Measurements from ENCODE around the gene DAGLB. TPM values are rescaled to one million over a fixed set of nuclear protein-coding genes. Genes with fewer than 3 reads are reported as not detected.

DAGLB gene
- total RNA-seq, 1 donor from 2014 or later, result 30.0 TPM

- Mint-ChIP-seq H3K4me3 (ENCODE audit: unreplicated experiment) (no peak overlapping the region), H3K36me3 (ENCODE audit: low read depth) (peaks cover 15% of the 10 kb centered on the region), H3K27ac (ENCODE audit: unreplicated experiment) (peak overlapping the region; percentile 65), H3K4me1 (ENCODE audit: low read depth) (peaks cover 53% of the 10 kb centered on the region), H3K27me3 (ENCODE audit: low read depth) (no peaks in the 10 kb centered on the region), H3K9me3 (ENCODE audit: low read depth) (no peaks in the 10 kb centered on the region)
- DNase-seq (ENCODE audit: low spot score), result no peak
- no peak for TF ChIP-seq CTCF (IDR thresholded peaks at IDR 0.05)
Observed at GRCh38 chr7:6387734-6388294, 59.9 kb downstream of the DAGLB start.

- Mint-ChIP-seq H3K9me3 (ENCODE audit: low read depth) (no peaks in the 10 kb centered on the region), H3K4me1 (ENCODE audit: low read depth) (peaks cover 60% of the 10 kb centered on the region)
- TF ChIP-seq CTCF (IDR thresholded peaks at IDR 0.05), result no peak
Observed at GRCh38 chr7:6386779-6387178, 61.0 kb downstream of the DAGLB start.

GRCh38 chr7:6385909-6386560 lies 61.7 kb downstream of the DAGLB start:
- H3K9me3 Mint-ChIP-seq (ENCODE audit: low read depth), result no peaks in the 10 kb centered on the region
- H3K4me3 Mint-ChIP-seq (ENCODE audit: unreplicated experiment), result peak overlapping the region; percentile 17
- H3K4me1 Mint-ChIP-seq (ENCODE audit: low read depth), result peaks cover 61% of the 10 kb centered on the region
- H3K36me3 Mint-ChIP-seq (ENCODE audit: low read depth), result peaks cover 9% of the 10 kb centered on the region
- DNase-seq (ENCODE audit: low spot score), result no peak
- no peaks in the 10 kb centered on the region for H3K27me3 Mint-ChIP-seq (ENCODE audit: low read depth)
- H3K27ac Mint-ChIP-seq (ENCODE audit: unreplicated experiment), result peak overlapping the region; percentile 93
- TF ChIP-seq CTCF (IDR thresholded peaks at IDR 0.05), result no peak

More at GRCh38 chr7:6386779-6387178, 61.0 kb downstream of the DAGLB start:
- DNase-seq (ENCODE audit: low spot score), result no peak
- Mint-ChIP-seq H3K27me3 (ENCODE audit: low read depth) (no peaks in the 10 kb centered on the region), H3K36me3 (ENCODE audit: low read depth) (peaks cover 12% of the 10 kb centered on the region), H3K4me3 (ENCODE audit: unreplicated experiment) (no peak overlapping the region), H3K27ac (ENCODE audit: unreplicated experiment) (peak overlapping the region; percentile 93)

- H3K27ac Mint-ChIP-seq (ENCODE audit: unreplicated experiment), result peak overlapping the region; percentile 93
- no peak for TF ChIP-seq CTCF (IDR thresholded peaks at IDR 0.05)
- H3K9me3 Mint-ChIP-seq (ENCODE audit: low read depth), result no peaks in the 10 kb centered on the region
- H3K27me3 Mint-ChIP-seq (ENCODE audit: low read depth), result no peaks in the 10 kb centered on the region
- peaks cover 9% of the 10 kb centered on the region for H3K36me3 Mint-ChIP-seq (ENCODE audit: low read depth)
- H3K4me3 Mint-ChIP-seq (ENCODE audit: unreplicated experiment), result no peak overlapping the region
- H3K4me1 Mint-ChIP-seq (ENCODE audit: low read depth), result peaks cover 69% of the 10 kb centered on the region
- no peak for DNase-seq (ENCODE audit: low spot score)
Observed at GRCh38 chr7:6385110-6385781, 62.5 kb downstream of the DAGLB start.

DNA sequence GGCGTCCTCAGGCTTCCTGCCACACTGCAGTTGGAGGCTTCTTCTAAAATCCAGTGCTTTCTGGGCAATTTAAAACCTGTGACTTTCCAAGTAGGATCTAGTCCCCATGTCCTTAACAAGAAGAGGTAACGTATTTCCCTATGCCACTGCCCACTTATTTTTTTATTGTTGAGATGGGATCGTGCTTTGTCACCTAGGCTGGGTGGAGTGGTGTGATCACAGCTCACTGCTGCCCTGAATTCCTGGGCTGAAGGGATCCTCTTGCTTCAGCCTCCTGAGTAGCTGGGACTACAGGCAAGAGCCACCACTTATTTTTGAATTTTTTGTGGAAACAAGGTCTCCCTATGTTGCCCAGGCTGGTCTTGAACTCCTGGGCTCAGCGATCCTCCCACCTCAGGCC lies 63.4 kb downstream of the DAGLB start:
- no peak for DNase-seq (ENCODE audit: low spot score)
- H3K27me3 Mint-ChIP-seq (ENCODE audit: low read depth), result no peaks in the 10 kb centered on the region
- no peak overlapping the region for H3K4me3 Mint-ChIP-seq (ENCODE audit: unreplicated experiment)
- H3K36me3 Mint-ChIP-seq (ENCODE audit: low read depth), result peaks cover 9% of the 10 kb centered on the region
- H3K4me1 Mint-ChIP-seq (ENCODE audit: low read depth), result peaks cover 75% of the 10 kb centered on the region
- no peak for TF ChIP-seq CTCF (IDR thresholded peaks at IDR 0.05)
- H3K27ac Mint-ChIP-seq (ENCODE audit: unreplicated experiment), result peak overlapping the region; percentile 80
- H3K9me3 Mint-ChIP-seq (ENCODE audit: low read depth), result no peaks in the 10 kb centered on the region

All from chondrocyte (in vitro differentiated cells).